Muscle layer of colon (tissue), 2 donors: Measurements from ENCODE around the gene SDK2.

ENCODE experiments used
- H3K27ac ChIP-seq: one replicate; pipeline ENCODE4 v1.7.0; 2013; ENCODE audit warnings: low read depth, mild to moderate bottlenecking, low read length, moderate library complexity
- H3K27me3 ChIP-seq, 2 donors: one replicate each; pipeline ENCODE4 v1.7.0; 2013; ENCODE audit warnings: low read length in 2 of 2, mild to moderate bottlenecking in 2 of 2; ENCODE audit not compliant: insufficient read depth in 2 of 2, control insufficient read depth in 1 of 2
- H3K36me3 ChIP-seq: one replicate; pipeline ENCODE4 v1.7.0; 2013; ENCODE audit warnings: mild to moderate bottlenecking, low read length; ENCODE audit not compliant: insufficient read depth
- H3K4me1 ChIP-seq: one replicate; pipeline ENCODE4 v1.7.0; 2013; ENCODE audit warnings: mild to moderate bottlenecking, low read length; ENCODE audit not compliant: insufficient read depth
- H3K4me3 ChIP-seq, 2 donors: one replicate each; pipeline ENCODE4 v1.7.0; 2013; ENCODE audit warnings: low read length in 2 of 2, low read depth in 1 of 2, mild to moderate bottlenecking in 1 of 2, moderate library complexity in 1 of 2
- H3K9ac ChIP-seq: one replicate; pipeline ENCODE4 v1.7.0; 2013; ENCODE audit warnings: low read length
- H3K9me3 ChIP-seq: one replicate; pipeline ENCODE4 v1.7.0; 2013; ENCODE audit warnings: mild to moderate bottlenecking, low read length
- donor health status: abdominal sarcoma.
- donor health status: Adenocarcinoma of cecum.

SDK2 gene

GRCh38 chr17:73396431-73397277 lies 247.6 kb downstream of the SDK2 start:
- no peaks in the 10 kb centered on the region for H3K9me3 ChIP-seq
- H3K27me3 ChIP-seq, result no peaks in the 10 kb centered on the region
- no peak overlapping the region for H3K27ac ChIP-seq
- no peaks in the 10 kb centered on the region for H3K36me3 ChIP-seq
- no peak overlapping the region for H3K4me3 ChIP-seq
- no peak overlapping the region for H3K9ac ChIP-seq
- no peaks in the 10 kb centered on the region for H3K4me1 ChIP-seq

DNA sequence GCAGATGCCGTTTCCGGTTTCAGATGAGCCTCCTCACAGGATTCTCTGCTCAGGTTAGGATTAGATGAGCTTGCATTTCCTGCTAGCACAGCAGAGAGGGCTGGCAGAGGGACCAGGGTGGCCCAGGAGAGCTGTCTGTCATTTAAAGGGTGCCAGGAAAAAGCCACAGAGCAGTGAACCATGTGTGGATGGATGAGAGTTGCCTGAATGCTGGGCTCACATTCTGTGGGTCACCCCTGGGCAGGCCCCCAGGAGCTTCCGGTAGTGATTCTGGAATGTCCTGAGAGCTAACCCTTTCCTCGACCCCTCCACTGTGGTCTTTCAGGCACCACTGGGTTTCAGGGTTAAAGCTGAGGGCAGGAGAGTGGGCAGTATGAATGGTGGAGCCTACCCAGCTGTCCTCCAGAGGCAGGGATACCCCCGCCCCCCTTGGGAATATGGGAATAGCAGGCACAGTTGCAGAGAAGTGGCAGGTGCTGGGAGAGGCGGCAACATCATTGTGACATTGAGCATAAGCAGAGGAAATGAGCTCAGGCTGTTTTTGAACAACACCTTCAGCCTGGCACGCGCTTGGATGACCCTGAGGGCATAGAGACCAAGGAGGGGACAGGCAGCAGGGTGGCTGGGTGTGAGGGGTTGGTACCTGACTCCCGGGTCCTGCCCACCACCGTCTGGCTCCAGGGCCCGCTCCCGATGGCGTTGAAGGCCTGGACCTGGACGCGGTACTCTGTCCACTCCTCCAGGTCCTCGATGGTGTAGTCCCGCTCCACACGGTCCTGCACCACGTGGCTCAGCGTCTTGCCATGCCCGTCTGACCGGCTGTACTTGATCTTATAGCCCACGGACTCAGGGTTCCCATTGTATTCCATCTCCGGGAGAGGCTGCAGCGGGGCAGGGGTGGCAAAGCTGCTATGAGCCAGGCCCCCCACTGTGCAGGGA lies 249.5 kb downstream of the SDK2 start:
- H3K36me3 ChIP-seq, result no peaks in the 10 kb centered on the region
- no peaks in the 10 kb centered on the region for H3K27me3 ChIP-seq
- no peak overlapping the region for H3K27ac ChIP-seq
- H3K4me1 ChIP-seq, result no peaks in the 10 kb centered on the region
- no peak overlapping the region for H3K4me3 ChIP-seq
- no peaks in the 10 kb centered on the region for H3K9me3 ChIP-seq
- H3K9ac ChIP-seq, result no peak overlapping the region

GRCh38 chr17:73393962-73394361 lies 250.3 kb downstream of the SDK2 start:
- H3K9me3 ChIP-seq, result no peaks in the 10 kb centered on the region
- no peak overlapping the region for H3K9ac ChIP-seq
- no peak overlapping the region for H3K4me3 ChIP-seq
- no peaks in the 10 kb centered on the region for H3K4me1 ChIP-seq
- H3K27me3 ChIP-seq, result no peaks in the 10 kb centered on the region
- no peaks in the 10 kb centered on the region for H3K36me3 ChIP-seq
- no peak overlapping the region for H3K27ac ChIP-seq

- H3K4me3 ChIP-seq, result no peak overlapping the region
- no peaks in the 10 kb centered on the region for H3K36me3 ChIP-seq
- H3K4me1 ChIP-seq, result no peaks in the 10 kb centered on the region
- no peaks in the 10 kb centered on the region for H3K9me3 ChIP-seq
- H3K27ac ChIP-seq, result no peak overlapping the region
- H3K27me3 ChIP-seq, result no peaks in the 10 kb centered on the region
- no peak overlapping the region for H3K9ac ChIP-seq
Measured at GRCh38 chr17:73393381-73393780, 250.9 kb downstream of the SDK2 start.

DNA sequence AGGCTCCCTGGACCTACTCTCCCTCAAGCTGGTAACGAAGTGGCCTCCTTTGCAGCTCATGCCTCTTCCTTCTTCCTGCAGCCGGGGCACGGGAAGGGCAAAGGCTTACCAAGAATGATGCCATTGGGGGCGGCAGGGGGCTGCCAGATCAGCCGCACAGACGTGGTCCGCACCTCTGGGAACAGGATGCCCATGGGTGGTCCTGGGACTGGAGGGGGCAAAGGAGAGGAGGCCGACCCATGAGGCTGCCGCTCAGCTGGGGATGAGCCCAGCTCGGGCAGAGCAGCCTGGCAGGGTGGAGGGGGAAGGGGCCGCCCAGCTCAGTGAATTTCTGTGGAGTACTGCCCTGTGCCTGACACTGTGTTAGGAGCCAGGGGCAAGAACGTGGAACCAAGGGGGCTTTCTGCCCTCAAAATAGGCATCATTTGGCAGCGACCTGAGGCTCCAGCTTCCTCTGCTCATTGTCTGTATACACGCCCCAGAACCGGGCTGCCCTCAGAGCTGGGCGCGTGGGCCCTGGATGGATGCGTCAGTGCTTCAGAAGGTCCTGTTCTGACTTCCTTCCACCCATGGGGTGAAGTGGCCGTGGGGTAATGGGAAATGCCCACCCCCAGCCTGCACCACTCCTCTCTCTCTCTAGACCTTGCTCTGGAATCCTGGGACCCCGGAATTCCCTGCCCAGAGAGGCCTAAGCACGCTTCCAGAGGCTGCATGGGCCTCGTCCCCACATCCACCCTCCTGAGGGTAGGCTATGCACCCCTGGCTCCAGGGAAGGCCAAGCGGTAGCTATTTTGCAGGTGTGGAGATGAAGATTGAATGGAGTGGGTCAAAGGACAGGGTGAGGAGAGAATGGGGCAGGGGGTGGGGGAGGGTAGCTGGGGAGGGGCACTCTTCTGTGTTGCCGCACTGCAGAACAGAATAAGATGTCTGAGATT lies 252.6 kb downstream of the SDK2 start:
- Histone ChIP-seq H3K9me3 (no peaks in the 10 kb centered on the region), H3K4me1 (no peaks in the 10 kb centered on the region), H3K27me3 (no peaks in the 10 kb centered on the region), H3K36me3 (no peaks in the 10 kb centered on the region), H3K4me3 (no peak overlapping the region), H3K9ac (no peak overlapping the region), H3K27ac (no peak overlapping the region)

- Histone ChIP-seq H3K4me3 (no peak overlapping the region), H3K36me3 (no peaks in the 10 kb centered on the region), H3K4me1 (no peaks in the 10 kb centered on the region), H3K9ac (no peak overlapping the region), H3K27ac (no peak overlapping the region), H3K9me3 (no peaks in the 10 kb centered on the region), H3K27me3 (no peaks in the 10 kb centered on the region)
Measured at GRCh38 chr17:73390851-73391250, 253.4 kb downstream of the SDK2 start.

DNA sequence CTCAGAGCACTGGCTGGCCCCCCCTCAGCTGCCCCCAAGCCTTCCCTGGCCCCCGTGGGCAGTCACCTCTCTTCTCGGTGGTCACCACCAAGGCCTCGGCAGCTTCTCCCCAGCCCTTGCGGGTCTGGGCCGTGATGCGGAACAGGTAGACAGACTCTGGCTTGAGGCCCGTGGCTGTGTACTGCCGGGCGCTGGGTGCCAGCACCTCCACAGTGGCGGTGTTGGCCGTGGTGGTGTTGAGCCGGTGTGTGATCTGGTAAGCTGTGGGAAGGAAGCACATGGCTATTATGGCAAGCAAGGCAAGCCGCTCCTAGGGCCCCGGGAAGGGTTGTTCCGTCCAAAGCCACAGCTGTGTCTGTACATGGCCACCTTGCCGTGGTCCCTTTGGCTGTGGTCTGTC lies 254.0 kb downstream of the SDK2 start:
- H3K4me3 ChIP-seq, result no peak overlapping the region
- H3K36me3 ChIP-seq, result no peaks in the 10 kb centered on the region
- H3K27ac ChIP-seq, result no peak overlapping the region
- no peaks in the 10 kb centered on the region for H3K4me1 ChIP-seq
- H3K9me3 ChIP-seq, result no peaks in the 10 kb centered on the region
- H3K27me3 ChIP-seq, result no peaks in the 10 kb centered on the region
- H3K9ac ChIP-seq, result no peak overlapping the region

DNA sequence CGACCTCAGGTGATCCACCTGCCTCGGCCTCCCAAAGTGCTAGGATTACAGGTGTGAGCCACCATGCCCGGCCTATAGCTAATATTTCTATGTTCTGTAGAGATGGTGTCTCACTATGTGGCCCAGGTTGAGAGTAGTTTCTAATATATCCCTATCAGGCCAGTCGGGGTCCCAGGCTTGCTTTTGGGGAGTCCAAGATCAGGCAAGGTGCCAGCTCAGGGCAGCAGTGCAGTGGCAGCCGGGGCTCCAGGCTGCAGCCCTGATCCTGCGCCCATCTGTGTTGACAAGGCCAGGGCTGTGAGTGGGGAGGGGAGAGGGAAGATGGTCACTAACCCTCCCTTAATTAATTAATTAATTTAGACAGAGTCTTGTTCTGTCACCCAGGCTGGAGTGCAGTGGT lies 254.8 kb downstream of the SDK2 start:
- H3K4me3 ChIP-seq, result no peak overlapping the region
- H3K27me3 ChIP-seq, result no peaks in the 10 kb centered on the region
- no peak overlapping the region for H3K9ac ChIP-seq
- H3K4me1 ChIP-seq, result no peaks in the 10 kb centered on the region
- H3K36me3 ChIP-seq, result no peaks in the 10 kb centered on the region
- no peak overlapping the region for H3K27ac ChIP-seq
- no peaks in the 10 kb centered on the region for H3K9me3 ChIP-seq

GRCh38 chr17:73388578-73388905 lies 255.7 kb downstream of the SDK2 start:
- H3K4me1 ChIP-seq, result no peaks in the 10 kb centered on the region
- no peak overlapping the region for H3K27ac ChIP-seq
- no peak overlapping the region for H3K9ac ChIP-seq
- H3K4me3 ChIP-seq, result no peak overlapping the region
- H3K36me3 ChIP-seq, result no peaks in the 10 kb centered on the region
- H3K27me3 ChIP-seq, result no peaks in the 10 kb centered on the region
- H3K9me3 ChIP-seq, result no peaks in the 10 kb centered on the region

DNA sequence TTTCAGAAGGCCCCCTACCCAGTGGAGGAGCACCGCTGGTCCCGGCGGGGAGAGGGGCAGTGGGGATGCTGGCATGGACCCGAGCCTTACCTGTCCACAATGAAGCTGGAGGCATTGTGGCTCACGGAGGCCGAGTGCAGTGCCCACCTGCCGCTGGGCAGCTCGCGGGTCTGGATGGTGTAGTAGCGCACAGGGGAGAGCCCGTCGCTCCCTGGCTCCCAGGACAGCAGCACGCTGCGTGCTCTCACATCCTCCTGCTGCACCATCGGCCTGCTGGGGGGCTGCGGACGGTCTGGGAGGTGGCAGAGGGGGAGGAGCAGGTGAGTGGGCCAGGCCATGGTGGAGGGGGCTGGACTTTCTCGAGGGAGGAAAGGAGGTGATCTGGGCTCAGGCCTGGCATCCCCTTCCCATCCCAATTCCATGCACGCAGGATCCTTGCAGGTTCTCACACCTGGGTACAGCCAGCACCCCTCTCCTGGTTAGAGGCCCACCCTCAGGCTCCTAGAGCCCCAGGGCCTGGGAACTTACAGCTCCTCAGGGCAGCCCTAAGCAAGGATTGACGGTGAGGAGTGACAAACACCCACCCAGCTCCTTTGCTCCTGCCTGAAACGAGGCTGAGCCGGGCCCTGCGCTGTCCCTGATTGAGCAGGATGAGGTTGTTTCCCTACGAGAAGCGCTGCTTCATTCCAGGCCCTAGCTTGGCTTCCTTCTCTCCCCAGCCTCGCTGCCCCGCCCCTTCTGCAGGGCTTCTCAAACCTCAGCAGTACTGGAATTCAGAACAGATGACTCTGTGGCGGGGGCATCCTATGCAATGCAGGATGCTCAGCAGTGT lies 256.3 kb downstream of the SDK2 start:
- H3K4me1 ChIP-seq, result no peaks in the 10 kb centered on the region
- H3K36me3 ChIP-seq, result no peaks in the 10 kb centered on the region
- no peaks in the 10 kb centered on the region for H3K9me3 ChIP-seq
- no peak overlapping the region for H3K9ac ChIP-seq
- H3K27me3 ChIP-seq, result no peaks in the 10 kb centered on the region
- no peak overlapping the region for H3K4me3 ChIP-seq
- no peak overlapping the region for H3K27ac ChIP-seq
